COR-L47 (cell line): ENCODE measurements around the gene SLC26A6.

Experiments
- DNase-seq: peaks from one replicate; lab custom pipeline; 2025; lab: John Stamatoyannopoulos, UW

Gene SLC26A6, protein sequence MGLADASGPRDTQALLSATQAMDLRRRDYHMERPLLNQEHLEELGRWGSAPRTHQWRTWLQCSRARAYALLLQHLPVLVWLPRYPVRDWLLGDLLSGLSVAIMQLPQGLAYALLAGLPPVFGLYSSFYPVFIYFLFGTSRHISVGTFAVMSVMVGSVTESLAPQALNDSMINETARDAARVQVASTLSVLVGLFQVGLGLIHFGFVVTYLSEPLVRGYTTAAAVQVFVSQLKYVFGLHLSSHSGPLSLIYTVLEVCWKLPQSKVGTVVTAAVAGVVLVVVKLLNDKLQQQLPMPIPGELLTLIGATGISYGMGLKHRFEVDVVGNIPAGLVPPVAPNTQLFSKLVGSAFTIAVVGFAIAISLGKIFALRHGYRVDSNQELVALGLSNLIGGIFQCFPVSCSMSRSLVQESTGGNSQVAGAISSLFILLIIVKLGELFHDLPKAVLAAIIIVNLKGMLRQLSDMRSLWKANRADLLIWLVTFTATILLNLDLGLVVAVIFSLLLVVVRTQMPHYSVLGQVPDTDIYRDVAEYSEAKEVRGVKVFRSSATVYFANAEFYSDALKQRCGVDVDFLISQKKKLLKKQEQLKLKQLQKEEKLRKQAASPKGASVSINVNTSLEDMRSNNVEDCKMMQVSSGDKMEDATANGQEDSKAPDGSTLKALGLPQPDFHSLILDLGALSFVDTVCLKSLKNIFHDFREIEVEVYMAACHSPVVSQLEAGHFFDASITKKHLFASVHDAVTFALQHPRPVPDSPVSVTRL

DNA sequence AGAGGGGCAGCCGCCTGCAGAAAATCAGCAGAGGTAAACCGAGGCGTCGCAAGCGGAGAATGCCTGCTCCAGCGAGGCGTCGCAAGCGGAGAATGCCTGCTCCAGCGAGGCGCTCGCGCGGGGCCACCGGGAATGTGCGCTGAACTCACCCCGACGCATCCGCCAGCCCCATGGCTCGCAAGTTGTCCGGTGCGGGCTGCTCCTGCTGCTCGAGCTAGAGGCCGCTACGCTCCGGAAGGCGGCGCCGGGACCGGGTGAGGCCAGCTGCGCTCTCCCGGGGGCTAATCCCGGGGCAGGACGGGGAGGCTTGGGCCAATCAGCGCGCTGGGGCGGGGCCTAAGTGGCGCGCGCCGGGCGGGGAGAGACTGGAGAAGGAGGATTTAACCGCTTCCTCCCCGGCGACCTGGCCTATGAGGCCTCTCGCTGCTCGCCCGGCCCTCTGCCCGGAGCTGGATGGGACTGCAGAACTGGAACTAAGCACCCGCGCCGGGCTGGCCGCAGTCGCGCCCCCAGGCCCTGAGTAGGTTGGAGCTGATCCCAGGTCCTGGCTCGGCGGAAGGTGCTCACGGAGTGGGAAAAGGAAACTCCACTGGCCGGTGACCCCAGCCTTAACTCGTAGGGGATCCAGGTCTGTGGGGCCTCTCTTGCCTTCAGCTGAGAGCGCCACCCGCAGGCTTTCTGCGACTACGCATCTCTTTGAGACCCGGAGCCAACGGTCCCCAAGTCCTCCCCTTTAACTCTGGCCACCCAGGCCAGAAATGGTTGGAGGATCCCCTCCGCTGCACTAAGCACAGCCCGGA lies at the start of gene SLC26A6:
Gene SLC26A6 (minus strand): TSS at position 240 of the 800 bp plus-strand sequence. CDS start 68 bp downstream, at position 172.
- peak; percentile 67 for DNase-seq

GRCh38 chr3:48684480-48685143 lies 49.4 kb upstream of the SLC26A6 start:
- DNase-seq, result no peak

GRCh38 chr3:48684054-48684349 lies 48.7 kb upstream of the SLC26A6 start:
- no peak for DNase-seq

GRCh38 chr3:48682786-48683185 lies 47.5 kb upstream of the SLC26A6 start:
- no peak for DNase-seq

- no peak for DNase-seq
Measured at GRCh38 chr3:48681974-48682610, 46.8 kb upstream of the SLC26A6 start.

DNA sequence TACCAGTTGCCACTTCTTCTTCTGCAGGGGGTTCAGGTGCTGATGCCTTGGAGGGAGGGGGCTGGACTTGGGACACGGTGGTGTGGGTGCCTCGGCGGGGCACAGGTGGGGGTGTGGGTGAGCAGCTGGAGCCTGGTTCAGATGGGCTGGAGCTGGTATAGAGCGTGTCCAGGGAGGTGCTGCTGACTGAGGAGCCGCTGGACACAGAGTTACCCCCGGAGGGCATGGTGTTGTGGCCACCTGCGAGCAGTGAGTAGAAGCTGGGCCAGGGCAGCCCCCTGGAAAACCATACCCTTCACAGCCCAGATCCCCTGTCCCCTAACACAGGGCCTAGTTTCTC lies 46.2 kb upstream of the SLC26A6 start:
- DNase-seq, result no peak

DNA sequence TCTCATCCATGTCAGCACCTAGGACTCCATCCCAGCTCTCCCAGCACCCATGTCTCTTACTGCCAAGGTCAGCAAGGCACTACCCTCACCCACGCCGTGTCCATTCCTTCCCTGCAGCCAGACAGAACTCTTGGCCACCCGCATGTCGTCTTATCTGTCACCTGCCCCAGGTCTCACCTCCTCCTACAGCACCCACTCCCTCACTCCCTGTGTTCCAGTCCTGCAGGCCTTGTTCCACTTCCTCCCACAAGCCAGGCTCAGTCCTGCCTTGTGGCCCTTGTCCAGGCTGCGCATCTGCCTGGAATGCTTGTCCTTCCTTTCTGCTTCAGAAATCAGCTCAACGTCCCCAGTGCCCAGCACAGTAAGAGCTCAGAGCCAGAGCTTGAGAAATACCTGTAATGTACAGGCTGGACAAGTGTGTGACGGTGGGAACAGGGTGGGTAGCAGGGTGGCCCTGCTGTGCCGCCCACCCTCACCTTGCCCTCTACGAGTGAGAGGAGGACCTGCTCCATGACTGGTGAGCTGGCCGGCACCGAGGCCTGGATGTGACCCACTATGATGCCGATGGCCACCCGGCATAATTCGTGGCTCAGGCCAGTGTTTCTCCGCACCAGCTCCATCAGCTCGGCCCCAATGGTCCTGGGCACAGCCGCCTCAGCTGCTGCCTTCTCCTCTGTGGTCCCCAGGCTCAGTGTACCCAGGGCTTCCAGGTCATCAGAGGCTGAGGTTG lies 45.7 kb upstream of the SLC26A6 start:
- no peak for DNase-seq

DNA sequence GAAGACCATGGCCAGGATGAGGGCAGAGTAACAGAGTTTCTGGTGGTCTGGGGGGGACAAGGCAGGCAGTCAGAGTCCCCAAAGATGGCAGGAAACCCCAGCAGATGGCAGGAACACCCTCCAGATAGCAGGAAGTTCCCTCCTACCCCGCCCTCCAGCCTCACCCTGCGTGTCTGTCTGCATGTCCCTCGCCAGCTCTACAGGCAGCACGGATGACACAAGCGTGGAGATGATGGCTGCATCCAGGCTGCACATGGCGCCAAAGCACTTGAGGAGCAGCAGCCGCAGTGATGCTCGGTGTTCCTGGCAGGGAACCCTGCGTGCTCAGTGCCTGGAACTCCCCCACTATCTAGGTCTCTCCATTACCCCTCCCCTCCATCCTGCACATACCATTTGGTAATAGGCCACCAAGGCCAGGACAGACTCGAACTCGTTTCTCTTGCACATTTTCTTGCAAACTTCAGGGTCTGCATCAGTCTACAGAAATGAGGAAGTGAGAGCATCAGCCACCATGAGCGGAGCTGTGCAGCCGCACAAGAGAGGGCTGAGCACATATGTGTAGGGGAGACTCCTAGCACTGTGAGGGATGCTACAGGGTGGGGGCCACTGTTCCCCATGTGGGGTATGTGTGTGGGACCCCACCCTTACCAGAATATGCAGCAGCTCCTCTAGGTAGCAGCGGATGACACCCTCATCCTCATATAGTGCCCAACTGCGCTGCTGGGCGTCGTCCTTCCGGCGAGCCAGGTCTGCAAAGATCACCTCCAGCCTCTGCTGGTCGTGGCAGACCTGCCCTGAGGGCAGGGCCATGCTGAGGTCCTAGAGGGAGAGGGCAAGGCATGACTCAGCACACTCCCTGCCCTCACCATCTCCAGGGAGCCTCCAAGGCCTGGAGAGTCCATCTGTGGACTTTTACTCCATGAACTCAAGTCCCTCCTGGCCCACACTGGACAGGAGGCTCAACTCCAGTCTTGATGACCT lies 44.4 kb upstream of the SLC26A6 start:
- no peak for DNase-seq

- DNase-seq, result no peak
Measured at GRCh38 chr3:48678566-48679380, 43.5 kb upstream of the SLC26A6 start.

DNA sequence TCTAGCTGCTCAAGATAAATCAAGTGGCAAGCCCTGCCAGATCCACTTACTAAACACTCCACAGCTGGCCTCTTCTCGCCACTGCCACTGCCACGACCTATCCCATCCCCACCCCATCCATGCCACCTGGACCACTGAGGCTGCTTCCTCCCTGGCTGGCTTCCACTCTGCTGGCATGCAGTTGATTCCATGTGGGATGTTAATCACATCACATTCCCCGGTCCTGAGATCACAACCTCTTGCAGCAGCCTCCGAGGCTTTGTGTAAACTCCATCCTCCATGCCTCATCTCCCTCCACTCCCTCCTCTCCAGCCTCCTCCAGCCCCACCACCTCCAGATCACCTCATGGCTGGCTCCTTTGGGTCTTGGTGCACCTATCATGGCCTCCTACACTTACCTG lies 42.8 kb upstream of the SLC26A6 start:
- DNase-seq, result no peak

DNA sequence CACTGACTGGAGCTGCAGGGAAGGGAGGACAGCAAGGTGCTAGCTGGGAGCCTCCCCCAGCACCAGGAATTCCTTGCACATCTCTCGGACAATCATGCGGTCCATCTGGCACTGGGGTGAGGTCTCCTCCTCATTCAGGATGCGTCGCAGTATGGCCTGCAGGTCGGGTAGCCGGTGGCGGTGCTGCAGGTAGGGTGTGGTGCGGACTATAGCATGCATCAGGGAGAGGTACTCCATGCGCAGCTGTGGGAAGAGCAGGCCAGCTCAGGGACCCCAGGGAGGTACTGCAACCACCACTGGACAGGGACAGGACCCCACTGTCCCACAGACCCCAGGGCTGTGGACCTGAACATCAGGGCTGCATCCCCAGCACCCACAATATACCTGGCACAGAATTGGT lies 39.2 kb upstream of the SLC26A6 start:
- no peak for DNase-seq

- DNase-seq, result no peak
Measured at GRCh38 chr3:48672522-48672921, 37.3 kb upstream of the SLC26A6 start.

- DNase-seq, result no peak
Measured at GRCh38 chr3:48664929-48665328, 29.7 kb upstream of the SLC26A6 start.

DNA sequence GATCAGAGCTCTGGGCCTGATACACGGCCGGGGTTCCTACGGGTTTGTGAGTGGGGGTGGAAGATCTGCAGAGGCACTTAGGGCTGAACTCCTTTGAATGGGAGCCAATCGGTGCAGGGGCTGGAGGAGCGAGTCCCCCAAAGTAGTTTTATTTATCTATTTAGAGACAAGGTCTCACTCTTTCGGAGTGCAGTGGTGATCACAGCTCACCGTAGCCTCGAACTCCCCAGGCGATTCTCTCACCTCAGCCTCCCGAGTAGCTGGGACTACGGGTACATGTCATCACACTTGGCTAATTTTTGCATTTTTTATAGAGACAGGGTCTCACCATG lies 29.0 kb upstream of the SLC26A6 start:
- no peak for DNase-seq

- peak; percentile 92 for DNase-seq
Measured at GRCh38 chr3:48663489-48664312, 28.4 kb upstream of the SLC26A6 start.

GRCh38 chr3:48662753-48663488 lies 27.7 kb upstream of the SLC26A6 start, which contains the start of gene CELSR3:
TSS of gene CELSR3 (minus strand) at chr3:48662886. CDS start at chr3:48662634, 252 bp downstream.
- peak; percentile 77 for DNase-seq

- no peak for DNase-seq
Measured at GRCh38 chr3:48662145-48662752, 27.0 kb upstream of the SLC26A6 start.
